Measurements from ENCODE around the gene SYNGR3.
"Not testable (repeated sequence)": the region's sequence is repeated elsewhere in the genome, so short reads cannot be mapped to it uniquely, and the experiment has no call there.

The SYNGR3 gene

DNA sequence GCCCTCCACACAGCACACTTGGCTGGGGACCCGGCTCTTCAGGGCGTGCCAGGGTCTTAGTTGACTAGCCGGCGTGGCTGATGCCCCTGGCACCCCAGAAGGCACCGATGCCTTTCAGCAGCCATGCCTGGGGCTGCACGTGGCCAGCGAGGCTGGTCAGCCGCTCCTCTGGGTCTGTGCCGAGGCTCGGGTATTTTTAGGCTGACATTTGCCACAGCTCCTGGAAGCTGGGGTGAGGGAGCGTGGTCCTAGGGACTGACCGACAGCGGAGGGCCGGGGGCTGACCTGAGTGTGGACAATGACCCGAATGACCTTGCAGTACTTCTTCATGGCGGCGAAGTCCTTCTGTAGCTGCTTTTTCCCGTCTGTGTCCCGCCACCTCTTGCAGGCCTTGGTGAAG lies 39.2 kb upstream of the SYNGR3 start:
- DNase-seq (ENCODE audit: low read depth): no peak
- TF ChIP-seq, protein P1, sequence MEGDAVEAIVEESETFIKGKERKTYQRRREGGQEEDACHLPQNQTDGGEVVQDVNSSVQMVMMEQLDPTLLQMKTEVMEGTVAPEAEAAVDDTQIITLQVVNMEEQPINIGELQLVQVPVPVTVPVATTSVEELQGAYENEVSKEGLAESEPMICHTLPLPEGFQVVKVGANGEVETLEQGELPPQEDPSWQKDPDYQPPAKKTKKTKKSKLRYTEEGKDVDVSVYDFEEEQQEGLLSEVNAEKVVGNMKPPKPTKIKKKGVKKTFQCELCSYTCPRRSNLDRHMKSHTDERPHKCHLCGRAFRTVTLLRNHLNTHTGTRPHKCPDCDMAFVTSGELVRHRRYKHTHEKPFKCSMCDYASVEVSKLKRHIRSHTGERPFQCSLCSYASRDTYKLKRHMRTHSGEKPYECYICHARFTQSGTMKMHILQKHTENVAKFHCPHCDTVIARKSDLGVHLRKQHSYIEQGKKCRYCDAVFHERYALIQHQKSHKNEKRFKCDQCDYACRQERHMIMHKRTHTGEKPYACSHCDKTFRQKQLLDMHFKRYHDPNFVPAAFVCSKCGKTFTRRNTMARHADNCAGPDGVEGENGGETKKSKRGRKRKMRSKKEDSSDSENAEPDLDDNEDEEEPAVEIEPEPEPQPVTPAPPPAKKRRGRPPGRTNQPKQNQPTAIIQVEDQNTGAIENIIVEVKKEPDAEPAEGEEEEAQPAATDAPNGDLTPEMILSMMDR (conservative IDR thresholded peaks at IDR 0.05; ENCODE audit: low read depth, low read length): no peak
- H3K4me3 ChIP-seq (ENCODE audit: low read depth, low read length): no peak overlapping the region

DNA sequence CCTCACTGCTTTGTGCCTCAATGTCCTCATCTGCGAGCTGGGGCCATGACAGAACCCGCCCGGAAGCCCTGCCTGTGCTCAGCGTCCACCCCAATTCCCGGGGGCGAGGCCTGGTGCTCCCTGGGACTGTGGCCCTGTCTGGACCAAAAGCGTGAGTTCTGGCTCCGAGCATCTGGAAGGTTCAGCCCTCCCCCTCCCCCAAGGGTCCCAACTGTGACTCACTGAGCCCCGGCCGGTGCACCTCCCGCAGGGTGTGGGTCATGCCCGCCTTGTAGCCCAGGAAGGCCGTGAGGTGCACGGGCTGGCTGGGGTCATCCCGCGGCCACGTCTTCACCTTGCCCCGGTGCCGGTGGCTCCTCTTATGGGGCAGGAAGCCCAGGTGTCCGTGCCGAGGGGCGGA lies 36.0 kb upstream of the SYNGR3 start:
- TF ChIP-seq, protein P1 (conservative IDR thresholded peaks at IDR 0.05; ENCODE audit: low read depth, low read length): no peak
- DNase-seq (ENCODE audit: low read depth): no peak
- H3K4me3 ChIP-seq (ENCODE audit: low read depth, low read length): no peak overlapping the region

DNA sequence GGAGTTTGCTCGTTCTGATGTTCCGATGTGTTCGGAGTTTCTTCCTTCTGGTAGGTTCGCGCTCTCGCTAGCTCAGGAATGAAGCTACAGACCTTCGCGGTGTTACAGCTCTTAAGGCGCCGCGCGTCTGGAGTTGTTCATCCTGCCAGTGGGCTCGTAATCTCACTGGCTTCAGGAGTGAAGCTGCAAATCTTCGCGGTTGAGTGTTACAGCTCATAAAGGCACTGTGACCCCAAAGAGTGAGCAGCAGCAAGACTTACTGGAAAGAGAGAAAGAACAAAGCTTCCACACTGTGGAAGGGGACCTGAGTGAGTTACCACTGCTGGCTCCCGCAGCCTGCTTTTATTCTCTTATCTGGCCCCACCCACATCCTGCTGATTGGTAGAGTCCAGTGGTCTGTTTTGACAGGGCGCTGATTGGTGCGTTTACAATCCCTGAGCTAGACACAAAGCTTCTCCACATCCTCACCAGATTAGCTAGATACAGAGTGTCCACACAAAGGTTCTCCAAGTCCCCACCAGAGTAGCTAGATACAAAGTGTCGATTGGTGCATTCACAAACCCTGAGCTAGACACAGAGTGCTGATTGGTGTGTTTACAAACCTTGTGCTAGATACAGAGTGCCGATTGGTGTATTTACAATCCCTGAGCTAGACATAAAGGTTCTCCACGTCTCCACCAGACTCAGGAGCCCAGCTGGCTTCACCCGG lies 32.2 kb upstream of the SYNGR3 start:
- not testable (repeated sequence) for DNase-seq (ENCODE audit: low read depth); H3K4me3 ChIP-seq (ENCODE audit: low read depth, low read length)

DNA sequence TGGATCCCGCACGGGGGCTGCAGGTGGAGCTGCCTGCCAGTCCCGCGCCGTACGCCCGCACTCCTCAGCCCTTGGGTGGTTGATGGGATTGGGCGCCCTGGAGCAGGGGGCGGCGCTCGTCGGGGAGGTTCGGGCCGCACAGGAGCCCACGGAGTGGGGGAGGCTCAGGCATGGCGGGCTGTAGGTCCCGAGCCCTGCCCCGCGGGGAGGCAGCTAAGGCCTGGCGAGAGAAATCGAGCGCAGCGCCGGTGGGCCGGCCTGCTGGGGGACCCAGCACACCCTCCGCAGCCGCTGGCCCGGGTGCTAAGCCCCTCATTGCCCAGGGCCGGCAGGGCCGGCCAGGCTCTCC lies 31.7 kb upstream of the SYNGR3 start:
- not testable (repeated sequence) for H3K4me3 ChIP-seq (ENCODE audit: low read depth, low read length); DNase-seq (ENCODE audit: low read depth)

DNA sequence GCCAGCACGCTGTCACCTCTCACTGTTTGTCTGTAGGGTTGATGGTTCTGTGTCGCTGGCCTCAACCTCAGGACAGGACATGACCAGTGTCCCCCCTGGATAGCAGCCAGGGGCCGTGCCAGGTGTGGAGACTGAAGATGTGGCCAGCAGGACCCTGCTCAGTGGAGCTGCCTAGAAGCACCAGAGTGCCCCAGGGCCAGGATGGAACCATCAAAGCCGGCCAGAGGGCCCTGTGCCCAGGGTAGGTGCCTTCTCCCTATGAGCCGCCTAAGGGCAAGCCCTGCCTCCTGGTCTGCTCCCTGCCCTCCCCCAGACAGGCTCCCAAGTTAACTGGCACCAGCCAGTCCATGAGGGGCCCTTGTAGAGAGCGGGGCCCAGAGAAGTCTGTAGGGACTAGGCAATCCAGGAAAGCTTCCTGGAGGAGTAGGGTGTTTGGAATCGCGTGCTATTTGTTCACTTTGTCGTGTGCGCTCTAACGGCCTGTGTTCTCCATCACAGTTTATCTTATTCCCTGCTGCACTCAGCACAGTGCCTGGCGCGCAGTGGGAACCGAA lies 31.0 kb upstream of the SYNGR3 start:
- TF ChIP-seq, protein P1 (conservative IDR thresholded peaks at IDR 0.05; ENCODE audit: low read depth, low read length): no peak
- peak overlapping the region; percentile 92 for H3K4me3 ChIP-seq (ENCODE audit: low read depth, low read length)
- DNase-seq (ENCODE audit: low read depth): no peak

DNA sequence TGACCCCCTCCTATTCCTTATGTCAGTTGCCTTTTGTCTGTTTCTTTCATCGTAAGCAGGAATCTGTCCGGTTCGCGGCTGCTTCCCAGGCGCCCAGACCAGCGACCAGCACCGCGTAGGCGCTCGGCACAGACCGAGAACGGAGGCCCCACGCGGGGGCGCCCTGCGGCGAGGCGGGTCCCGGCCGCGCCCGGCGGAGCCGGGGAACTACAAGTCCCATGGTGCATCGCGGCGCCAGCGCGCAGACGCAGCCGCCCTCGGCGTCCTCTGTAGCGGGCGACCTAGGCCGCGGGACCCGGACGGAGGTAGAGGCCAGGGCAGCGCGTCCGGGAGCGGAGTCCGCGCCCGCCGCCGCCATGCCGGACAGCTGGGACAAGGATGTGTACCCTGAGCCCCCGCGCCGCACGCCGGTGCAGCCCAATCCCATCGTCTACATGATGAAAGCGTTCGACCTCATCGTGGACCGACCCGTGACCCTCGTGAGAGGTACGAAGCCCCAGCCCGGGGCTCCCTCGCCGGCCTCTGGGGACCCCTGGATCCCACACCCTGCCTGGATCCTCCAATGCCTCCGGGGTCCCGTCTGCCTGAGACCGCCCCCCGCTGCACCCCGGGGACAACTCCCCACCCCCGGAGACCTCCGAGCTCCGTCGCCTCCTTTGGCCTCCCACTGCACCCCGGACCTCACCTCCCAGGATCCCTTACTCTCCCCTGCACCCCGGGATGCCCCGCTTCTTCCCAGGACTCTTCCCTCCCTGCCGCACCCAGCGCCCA lies 30.3 kb upstream of the SYNGR3 start, which contains the start of gene NDUFB10:
TSS of gene NDUFB10 (plus strand) at position 270 of the 771 bp plus-strand sequence. CDS start at position 357, 87 bp downstream.
- peak; percentile 90 for DNase-seq (ENCODE audit: low read depth)
- TF ChIP-seq, protein P1 (conservative IDR thresholded peaks at IDR 0.05; ENCODE audit: low read depth, low read length): peak; percentile 40
- peak within 1 kb of the TSS; percentile 92 for H3K4me3 ChIP-seq (ENCODE audit: low read depth, low read length)

DNA sequence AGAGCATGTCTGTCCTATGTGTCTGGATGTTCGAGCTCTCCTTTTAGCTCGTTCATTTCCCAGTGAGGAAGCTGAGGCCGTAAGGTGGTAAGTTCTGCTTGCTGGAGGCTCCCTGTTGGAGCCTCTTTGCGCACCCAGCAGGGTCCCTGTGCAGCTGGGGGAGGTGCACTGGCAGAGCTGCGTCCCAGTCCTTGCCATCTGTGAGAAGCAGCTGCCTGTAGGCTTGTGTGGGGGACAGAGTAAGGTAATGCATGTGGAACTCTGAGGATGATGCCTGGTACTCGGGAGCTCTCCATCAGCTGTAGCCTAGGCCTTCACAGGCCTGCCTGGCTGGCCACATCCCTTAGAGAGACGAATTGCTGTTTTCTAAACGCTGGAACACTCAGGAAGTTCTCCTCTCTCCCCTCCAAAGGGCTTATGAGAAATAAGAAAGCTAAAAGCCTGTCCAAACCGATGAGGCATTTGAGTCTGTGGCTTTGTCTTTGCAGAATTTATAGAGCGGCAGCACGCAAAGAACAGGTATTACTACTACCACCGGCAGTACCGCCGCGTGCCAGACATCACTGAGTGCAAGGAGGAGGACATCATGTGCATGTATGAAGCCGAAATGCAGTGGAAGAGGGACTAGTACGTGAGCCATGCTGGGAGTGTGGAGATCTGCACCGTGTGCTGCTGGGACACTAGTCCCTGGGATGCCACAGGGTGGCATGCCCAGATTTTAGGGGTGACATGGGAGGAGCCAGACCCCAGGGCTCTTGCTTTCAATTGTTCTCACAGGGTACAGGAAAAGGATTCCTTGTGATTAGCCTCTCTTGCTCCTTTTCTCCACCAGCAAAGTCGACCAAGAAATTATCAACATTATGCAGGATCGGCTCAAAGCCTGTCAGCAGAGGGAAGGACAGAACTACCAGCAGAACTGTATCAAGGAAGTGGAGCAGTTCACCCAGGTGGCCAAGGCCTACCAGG lies 28.8 kb upstream of the SYNGR3 start:
- peak overlapping the region; percentile 92 for H3K4me3 ChIP-seq (ENCODE audit: low read depth, low read length)
- TF ChIP-seq, protein P1 (conservative IDR thresholded peaks at IDR 0.05; ENCODE audit: low read depth, low read length): no peak
- peak; percentile 45 for DNase-seq (ENCODE audit: low read depth)
